MM.1S (cell line): ENCODE results near the gene TACC2.

Experiments used
- DNase-seq: peaks from one replicate; pipeline ENCODE4 v3.0.0-alpha.2; 2015
- H2AFZ ChIP-seq: fragments of 300-600 bp; sonication (generic); 2 replicates; pipeline ENCODE4 v1.6.0; 2016; ENCODE audit warnings: antibody characterized with exemption, low read length
- H3F3A ChIP-seq: fragments of 300-600 bp; sonication (generic); 2 replicates; pipeline ENCODE4 v1.6.1; 2016; ENCODE audit warnings: mild to moderate bottlenecking, antibody characterized with exemption, low read length, moderate library complexity, mixed read lengths; ENCODE audit not compliant: insufficient read depth
- H3K27ac ChIP-seq: fragments of 300-600 bp; sonication (generic); 2 replicates; pipeline ENCODE4 v1.5.1; 2016; ENCODE audit warnings: mild to moderate bottlenecking, low read length
- H3K27me3 ChIP-seq: fragments of 300-600 bp; sonication (generic); replicated peaks from 2 replicates; pipeline ENCODE4 v1.6.0; 2016; ENCODE audit warnings: low read length; ENCODE audit not compliant: insufficient read depth
- H3K36me3 ChIP-seq: fragments of 300-600 bp; sonication (generic); replicated peaks from 2 replicates; pipeline ENCODE4 v1.6.1; 2016; ENCODE audit warnings: mild to moderate bottlenecking, low read length, mixed read lengths; ENCODE audit not compliant: insufficient read depth
- H3K4me1 ChIP-seq: fragments of 300-600 bp; sonication (generic); 2 replicates; pipeline ENCODE4 v1.6.1; 2016; ENCODE audit warnings: low read length, mixed read lengths
- H3K4me2 ChIP-seq: fragments of 300-600 bp; sonication (generic); 2 replicates; pipeline ENCODE4 v1.6.0; 2016; ENCODE audit warnings: low read depth, low read length
- H3K4me3 ChIP-seq: fragments of 300-600 bp; sonication (generic); 2 replicates; pipeline ENCODE4 v1.5.1; 2016; ENCODE audit warnings: low read length, mixed read lengths
- H3K79me2 ChIP-seq: fragments of 300-600 bp; sonication (generic); 2 replicates; pipeline ENCODE4 v1.6.1; 2016; ENCODE audit warnings: mixed run types, low read length, mixed read lengths
- H3K9ac ChIP-seq: fragments of 300-600 bp; sonication (generic); 2 replicates; pipeline ENCODE4 v1.6.1; 2016; ENCODE audit warnings: low read length, mixed read lengths
- H3K9me2 ChIP-seq: fragments of 300-600 bp; sonication (generic); replicated peaks from 2 replicates; pipeline ENCODE4 v1.6.1; 2016; ENCODE audit warnings: mild to moderate bottlenecking, low read length, mixed read lengths; ENCODE audit not compliant: insufficient read depth
- H3K9me3 ChIP-seq: fragments of 300-600 bp; sonication (generic); replicated peaks from 2 replicates; pipeline ENCODE4 v1.6.1; 2016; ENCODE audit warnings: mild to moderate bottlenecking, low read length, mixed read lengths; ENCODE audit not compliant: insufficient read depth
- H4K20me1 ChIP-seq: fragments of 300-600 bp; sonication (generic); 2 replicates; pipeline ENCODE4 v1.6.1; 2016; ENCODE audit warnings: mild to moderate bottlenecking, low read length, moderate library complexity, mixed read lengths; ENCODE audit not compliant: insufficient read depth
- CTCF ChIP-seq: fragments of 300-600 bp; sonication (generic); IDR thresholded peaks from 2 replicates; pipeline ENCODE4 v1.5.1; 2016; ENCODE audit warnings: antibody characterized with exemption, low read length, mixed read lengths
- EZH2 ChIP-seq: fragments of 300-600 bp; sonication (generic); optimal IDR thresholded peaks from 2 replicates; pipeline ENCODE3; 2017; ENCODE audit warnings: low read depth, mild to moderate bottlenecking, antibody characterized with exemption, low read length, mixed read lengths
- EZH2phosphoT487 ChIP-seq: fragments of 300-600 bp; sonication (generic); IDR thresholded peaks from 2 replicates; pipeline ENCODE4 v1.6.1; 2018; ENCODE audit warnings: antibody characterized with exemption, low read length

The TACC2 gene

GRCh38 chr10:122234416-122234815, 245.5 kb downstream of the TACC2 start:
- Histone ChIP-seq H3K4me2 (no peak overlapping the region), H3K4me3 (no peak overlapping the region), H3K9ac (no peak overlapping the region), H3K9me2 (no peaks in the 10 kb centered on the region), H3K9me3 (no peaks in the 10 kb centered on the region), H3K27ac (no peak overlapping the region), H3F3A (no peaks in the 10 kb centered on the region), H3K27me3 (no peaks in the 10 kb centered on the region), H3K4me1 (no peaks in the 10 kb centered on the region), H3K36me3 (no peaks in the 10 kb centered on the region), H4K20me1 (no peaks in the 10 kb centered on the region), H3K79me2 (no peaks in the 10 kb centered on the region), H2AFZ (no peak overlapping the region)
- no peak for TF ChIP-seq EZH2
- no peak for TF ChIP-seq CTCF
- TF ChIP-seq EZH2phosphoT487 = no peak
- no peak for DNase-seq

- Histone ChIP-seq H3K27ac (no peak overlapping the region), H3K4me3 (no peak overlapping the region), H3K36me3 (no peaks in the 10 kb centered on the region), H3K9me2 (no peaks in the 10 kb centered on the region), H4K20me1 (no peaks in the 10 kb centered on the region), H3K4me1 (no peaks in the 10 kb centered on the region), H3K9ac (no peak overlapping the region), H2AFZ (no peak overlapping the region), H3K27me3 (no peaks in the 10 kb centered on the region), H3K9me3 (no peaks in the 10 kb centered on the region), H3F3A (no peaks in the 10 kb centered on the region), H3K79me2 (no peaks in the 10 kb centered on the region), H3K4me2 (no peak overlapping the region)
- TF ChIP-seq EZH2phosphoT487 = no peak
- no peak for TF ChIP-seq CTCF
- TF ChIP-seq EZH2 = no peak
- DNase-seq = no peak
Observed at GRCh38 chr10:122236690-122237306, 247.8 kb downstream of the TACC2 start.

- Histone ChIP-seq H3K27ac (no peak overlapping the region), H3K4me3 (no peak overlapping the region), H3K27me3 (no peaks in the 10 kb centered on the region), H3F3A (no peaks in the 10 kb centered on the region), H2AFZ (no peak overlapping the region), H3K9me2 (no peaks in the 10 kb centered on the region), H3K9ac (no peak overlapping the region), H3K4me1 (no peaks in the 10 kb centered on the region), H3K36me3 (no peaks in the 10 kb centered on the region), H3K9me3 (no peaks in the 10 kb centered on the region), H3K4me2 (no peak overlapping the region), H4K20me1 (no peaks in the 10 kb centered on the region), H3K79me2 (no peaks in the 10 kb centered on the region)
- no peak for DNase-seq
- TF ChIP-seq EZH2phosphoT487 = no peak
- no peak for TF ChIP-seq EZH2
- TF ChIP-seq CTCF = no peak
Observed at GRCh38 chr10:122237331-122237990, 248.5 kb downstream of the TACC2 start.
